ENCODE measurements around the gene VSTM2B.
A peak's percentile ranks its signal among the peaks of the same experiment; 100 is the strongest.

VSTM2B gene

GRCh38 chr19:29528350-29528945, 2.7 kb downstream of the VSTM2B start:
- peak overlapping the region; percentile 40 for H3K4me3 Mint-ChIP-seq
- peaks cover 76% of the 10 kb centered on the region for H3K27me3 Mint-ChIP-seq
- peak; percentile 72 for ATAC-seq

DNA sequence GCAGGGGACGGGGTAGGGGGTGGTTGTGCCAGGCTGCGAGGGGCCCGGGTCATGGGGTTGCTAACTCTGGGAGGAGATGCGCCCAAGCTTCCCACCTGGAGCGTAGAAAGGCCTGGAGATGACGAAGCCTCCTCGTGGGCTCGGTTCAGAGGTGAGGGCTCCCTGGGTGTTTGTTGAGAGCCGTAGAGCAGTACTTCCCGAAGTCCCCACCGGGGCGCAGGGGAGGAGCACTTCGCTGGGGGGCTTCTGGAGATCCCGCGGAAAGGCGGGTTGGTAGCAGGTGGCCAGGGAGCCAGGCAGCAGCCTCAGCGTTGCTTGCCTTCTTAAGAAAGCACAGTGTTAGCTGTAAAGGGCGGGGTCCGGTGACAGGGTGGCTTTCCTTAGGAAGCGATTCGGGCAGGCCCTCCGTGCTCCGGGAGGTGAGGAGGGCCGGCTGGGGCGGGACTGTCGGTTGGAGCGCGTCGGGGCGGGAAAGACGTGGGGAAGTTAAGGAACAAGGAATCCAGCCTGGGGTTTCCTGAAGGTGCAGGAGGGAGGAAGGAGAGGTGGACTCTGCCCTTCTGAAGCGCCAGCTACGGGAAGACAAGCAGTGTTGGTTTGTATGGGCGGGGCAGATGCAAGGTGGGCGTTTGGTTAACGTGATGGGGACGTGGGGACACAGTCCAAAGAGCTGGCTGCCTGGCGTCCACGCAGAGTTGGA, 3.3 kb downstream of the VSTM2B start:
- no peak overlapping the region for H3K4me3 Mint-ChIP-seq
- no peak for DNase-seq
- H3K36me3 Mint-ChIP-seq (ENCODE audit: low read depth): no peaks in the 10 kb centered on the region
- H3K27ac Mint-ChIP-seq: no peak overlapping the region
- H3K4me1 Mint-ChIP-seq: peaks cover 30% of the 10 kb centered on the region
- no peak for ATAC-seq
- peaks cover 74% of the 10 kb centered on the region for H3K27me3 Mint-ChIP-seq
- H3K9me3 Mint-ChIP-seq: no peaks in the 10 kb centered on the region

More at GRCh38 chr19:29528350-29528945, 2.7 kb downstream of the VSTM2B start:
- Mint-ChIP-seq H3K9me3 (no peaks in the 10 kb centered on the region), H3K27ac (no peak overlapping the region), H3K4me1 (peaks cover 30% of the 10 kb centered on the region), H3K36me3 (ENCODE audit: low read depth) (no peaks in the 10 kb centered on the region)
- DNase-seq: peak; percentile 80

DNA sequence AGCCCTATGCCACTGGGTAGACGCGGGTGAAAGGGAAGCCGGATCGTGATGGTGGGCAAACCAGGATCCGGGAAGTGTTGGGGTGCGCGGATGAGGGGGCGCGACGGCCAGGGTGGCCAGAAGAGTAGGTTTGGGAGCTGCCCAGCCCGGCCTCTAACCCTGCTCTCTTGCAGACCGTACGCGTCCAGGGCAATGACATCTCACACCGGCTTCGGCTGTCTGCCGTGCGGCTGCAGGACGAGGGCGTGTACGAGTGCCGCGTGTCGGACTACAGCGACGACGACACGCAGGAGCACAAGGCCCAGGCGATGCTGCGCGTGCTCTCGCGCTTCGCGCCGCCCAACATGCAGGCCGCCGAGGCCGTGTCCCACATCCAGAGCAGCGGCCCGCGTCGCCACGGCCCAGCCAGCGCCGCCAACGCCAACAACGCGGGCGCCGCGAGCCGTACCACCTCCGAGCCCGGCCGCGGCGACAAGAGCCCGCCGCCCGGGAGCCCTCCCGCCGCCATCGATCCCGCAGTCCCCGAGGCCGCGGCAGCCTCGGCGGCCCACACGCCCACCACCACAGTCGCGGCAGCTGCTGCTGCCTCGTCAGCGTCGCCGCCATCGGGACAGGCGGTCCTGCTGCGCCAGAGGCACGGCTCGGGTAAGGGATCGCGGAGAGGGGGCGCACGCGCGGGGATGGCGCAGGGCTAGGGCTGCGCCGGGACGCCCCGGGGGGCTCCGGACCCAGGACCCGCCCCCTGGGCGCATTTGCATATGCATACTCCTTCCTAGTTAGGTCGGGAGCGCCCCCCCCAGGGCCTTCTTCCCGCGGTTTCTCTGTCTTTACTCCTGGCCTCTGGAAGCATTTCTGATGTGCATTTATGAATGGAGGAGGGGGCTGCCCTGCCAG, 4.1 kb downstream of the VSTM2B start:
- Mint-ChIP-seq H3K4me3 (no peak overlapping the region), H3K27me3 (peaks cover 66% of the 10 kb centered on the region), H3K4me1 (peaks cover 30% of the 10 kb centered on the region), H3K27ac (no peak overlapping the region), H3K36me3 (ENCODE audit: low read depth) (no peaks in the 10 kb centered on the region), H3K9me3 (no peaks in the 10 kb centered on the region)
- no peak for ATAC-seq
- DNase-seq: no peak

- DNase-seq (no peak), ATAC-seq (no peak)
- Mint-ChIP-seq H3K4me1 (peaks cover 26% of the 10 kb centered on the region), H3K27me3 (peaks cover 68% of the 10 kb centered on the region), H3K36me3 (ENCODE audit: low read depth) (no peaks in the 10 kb centered on the region), H3K4me3 (no peak overlapping the region), H3K27ac (no peak overlapping the region), H3K9me3 (no peaks in the 10 kb centered on the region)
Observed at GRCh38 chr19:29530540-29531457, 5.0 kb downstream of the VSTM2B start.

DNA sequence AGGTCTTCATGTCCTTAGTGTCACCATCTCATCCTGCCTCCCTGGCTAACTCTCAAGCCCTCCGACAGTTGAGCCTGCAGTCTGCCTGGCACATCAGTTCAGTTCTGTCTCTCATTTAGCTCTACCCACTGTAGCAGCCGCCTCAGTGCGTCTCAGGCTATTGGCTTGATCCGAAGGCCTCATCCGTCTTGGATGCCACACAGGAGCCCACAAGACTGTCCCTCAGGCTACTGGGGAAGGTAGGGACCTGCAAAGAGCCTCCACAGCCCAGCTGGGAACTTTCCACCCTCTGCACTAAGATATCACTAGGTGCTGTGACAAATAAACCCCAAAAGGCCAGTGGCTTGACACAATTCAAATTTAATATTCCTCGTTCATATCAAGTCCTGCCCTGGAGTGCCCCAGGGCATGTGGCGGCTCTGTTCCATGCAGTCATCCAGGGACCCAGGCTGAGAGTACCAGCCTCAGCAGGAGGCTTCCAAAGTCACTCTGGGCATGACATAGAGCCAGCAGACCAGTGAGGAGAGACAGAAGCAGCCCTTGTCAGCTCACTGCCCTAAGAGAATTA, 5.7 kb downstream of the VSTM2B start:
- peaks cover 68% of the 10 kb centered on the region for H3K27me3 Mint-ChIP-seq
- peaks cover 24% of the 10 kb centered on the region for H3K4me1 Mint-ChIP-seq
- no peak overlapping the region for H3K4me3 Mint-ChIP-seq
- no peak for DNase-seq
- H3K9me3 Mint-ChIP-seq: no peaks in the 10 kb centered on the region
- H3K27ac Mint-ChIP-seq: no peak overlapping the region
- no peaks in the 10 kb centered on the region for H3K36me3 Mint-ChIP-seq (ENCODE audit: low read depth)
- ATAC-seq: no peak

DNA sequence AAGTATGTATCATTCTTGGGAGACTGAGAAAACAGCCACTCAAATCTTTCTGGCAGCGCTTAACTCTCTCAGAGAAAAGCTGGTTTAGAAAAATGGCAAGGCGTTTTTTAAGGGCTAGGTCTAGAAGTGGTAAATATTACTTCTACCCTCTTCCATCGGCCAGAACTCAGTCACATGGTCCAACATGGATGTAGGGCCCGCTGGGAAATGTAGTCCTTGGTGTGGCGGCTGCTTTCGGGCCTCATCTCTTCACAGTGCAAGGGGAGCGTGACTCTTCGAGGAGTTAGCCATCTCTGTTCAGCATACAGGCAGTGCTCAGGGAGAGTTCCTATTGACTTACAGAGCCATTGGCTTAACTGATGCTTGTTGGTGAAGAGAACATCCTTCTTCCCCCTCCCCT, 6.3 kb downstream of the VSTM2B start:
- DNase-seq: no peak
- H3K9me3 Mint-ChIP-seq: no peaks in the 10 kb centered on the region
- peaks cover 22% of the 10 kb centered on the region for H3K4me1 Mint-ChIP-seq
- H3K27me3 Mint-ChIP-seq: peaks cover 66% of the 10 kb centered on the region
- H3K4me3 Mint-ChIP-seq: no peak overlapping the region
- no peak overlapping the region for H3K27ac Mint-ChIP-seq
- no peaks in the 10 kb centered on the region for H3K36me3 Mint-ChIP-seq (ENCODE audit: low read depth)
- ATAC-seq: no peak

DNA sequence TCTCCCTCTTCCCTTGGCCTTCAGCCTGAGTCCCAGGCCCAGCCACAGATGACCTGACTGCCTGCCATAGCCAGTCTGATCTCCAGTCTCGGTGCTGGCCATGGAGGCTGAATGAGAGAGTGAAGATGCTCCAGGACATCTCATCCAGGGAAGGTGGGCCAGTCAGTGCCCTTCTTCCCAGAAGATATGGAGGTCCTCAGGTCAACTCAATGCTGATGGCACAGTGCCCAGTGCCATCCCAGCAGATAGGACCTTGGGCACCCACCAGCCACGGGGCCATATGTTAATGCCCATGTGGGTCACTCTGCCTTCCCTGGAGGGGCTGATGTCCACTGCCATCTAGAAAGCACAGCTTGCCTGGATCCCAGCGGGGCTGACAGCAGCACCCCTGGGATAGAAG, 7.2 kb downstream of the VSTM2B start:
- Mint-ChIP-seq H3K4me1 (peaks cover 15% of the 10 kb centered on the region), H3K4me3 (no peak overlapping the region), H3K36me3 (ENCODE audit: low read depth) (no peaks in the 10 kb centered on the region), H3K27me3 (peaks cover 59% of the 10 kb centered on the region), H3K9me3 (no peaks in the 10 kb centered on the region), H3K27ac (no peak overlapping the region)
- no peak for ATAC-seq
- DNase-seq: no peak

- ATAC-seq (no peak), DNase-seq (no peak)
- H3K27ac Mint-ChIP-seq: no peak overlapping the region
- no peaks in the 10 kb centered on the region for H3K9me3 Mint-ChIP-seq
- peaks cover 9% of the 10 kb centered on the region for H3K4me1 Mint-ChIP-seq
- peaks cover 50% of the 10 kb centered on the region for H3K27me3 Mint-ChIP-seq
- H3K36me3 Mint-ChIP-seq (ENCODE audit: low read depth): no peaks in the 10 kb centered on the region
- H3K4me3 Mint-ChIP-seq: no peak overlapping the region
Observed at GRCh38 chr19:29533578-29534544, 8.1 kb downstream of the VSTM2B start.

DNA sequence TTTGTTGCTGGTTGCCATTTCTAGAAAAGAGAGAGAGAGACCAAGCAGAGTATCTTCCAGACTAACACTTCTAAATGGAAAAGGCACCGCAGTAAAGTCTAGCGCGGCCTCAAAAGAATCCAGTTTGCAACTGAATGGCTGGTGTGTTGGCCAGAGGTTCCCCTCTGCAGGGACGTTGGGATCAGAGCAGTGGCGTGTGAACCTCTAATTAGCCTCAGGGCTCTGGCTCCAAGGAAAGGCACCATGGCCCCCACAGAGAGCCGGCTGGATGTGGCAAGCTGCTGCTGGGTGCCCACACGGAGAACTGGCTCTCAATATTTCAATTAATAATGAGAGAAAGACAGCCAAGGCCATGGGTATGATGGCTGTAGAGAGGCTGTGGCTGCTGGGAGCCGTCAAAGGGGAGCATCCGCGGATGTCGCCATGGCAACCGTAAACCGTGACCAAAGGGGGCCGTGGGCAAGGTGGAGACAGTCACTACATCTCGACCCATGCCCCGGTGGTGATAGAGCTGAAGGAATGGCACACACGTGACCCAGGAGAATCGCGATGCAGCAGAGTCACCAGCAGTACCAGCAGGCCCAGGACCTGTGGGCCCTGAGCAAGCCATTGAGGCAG, 9.5 kb downstream of the VSTM2B start:
- DNase-seq (no peak), ATAC-seq (no peak)
- no peak overlapping the region for H3K27ac Mint-ChIP-seq
- H3K9me3 Mint-ChIP-seq: no peaks in the 10 kb centered on the region
- H3K27me3 Mint-ChIP-seq: peaks cover 39% of the 10 kb centered on the region
- H3K4me1 Mint-ChIP-seq: no peaks in the 10 kb centered on the region
- H3K4me3 Mint-ChIP-seq: no peak overlapping the region
- H3K36me3 Mint-ChIP-seq (ENCODE audit: low read depth): no peaks in the 10 kb centered on the region

- no peaks in the 10 kb centered on the region for H3K4me1 Mint-ChIP-seq
- peaks cover 33% of the 10 kb centered on the region for H3K27me3 Mint-ChIP-seq
- no peaks in the 10 kb centered on the region for H3K9me3 Mint-ChIP-seq
- no peak for ATAC-seq
- no peaks in the 10 kb centered on the region for H3K36me3 Mint-ChIP-seq (ENCODE audit: low read depth)
- H3K27ac Mint-ChIP-seq: no peak overlapping the region
- no peak overlapping the region for H3K4me3 Mint-ChIP-seq
- DNase-seq: no peak
Observed at GRCh38 chr19:29535984-29536508, 10.3 kb downstream of the VSTM2B start.

GRCh38 chr19:29537181-29537580, 11.4 kb downstream of the VSTM2B start:
- DNase-seq (no peak), ATAC-seq (no peak)
- H3K27me3 Mint-ChIP-seq: peaks cover 22% of the 10 kb centered on the region
- no peak overlapping the region for H3K27ac Mint-ChIP-seq
- no peaks in the 10 kb centered on the region for H3K36me3 Mint-ChIP-seq (ENCODE audit: low read depth)
- no peak overlapping the region for H3K4me3 Mint-ChIP-seq
- H3K4me1 Mint-ChIP-seq: no peaks in the 10 kb centered on the region
- H3K9me3 Mint-ChIP-seq: no peaks in the 10 kb centered on the region

GRCh38 chr19:29537601-29538000, 11.8 kb downstream of the VSTM2B start:
- Mint-ChIP-seq H3K36me3 (ENCODE audit: low read depth) (no peaks in the 10 kb centered on the region), H3K4me1 (no peaks in the 10 kb centered on the region), H3K4me3 (no peak overlapping the region), H3K27me3 (peaks cover 17% of the 10 kb centered on the region), H3K27ac (no peak overlapping the region), H3K9me3 (no peaks in the 10 kb centered on the region)
- DNase-seq: no peak
- ATAC-seq: no peak

Data from activated naive CD8-positive, alpha-beta T cell treated with anti-CD3 and anti-CD28 coated beads, Interleukin-2, amount 50 U/mL, for 24 hours (primary cell).